ENCODE results near the gene RIMBP2.

Gene RIMBP2

GRCh38 chr12:130436741-130437501, 279.2 kb downstream of the RIMBP2 start:
- no peak for TF ChIP-seq SIN3A (IDR thresholded peaks at IDR 0.05; ENCODE audit: borderline replicate concordance, insufficient read depth, low read length)
- TF ChIP-seq REST (IDR thresholded peaks at IDR 0.05; ENCODE audit: insufficient read depth in 1 of 2, low read depth in 2 of 2, low read length in 2 of 2), result no peak
- TF ChIP-seq FOXP2 (optimal IDR thresholded peaks at IDR 0.05; ENCODE audit: borderline replicate concordance, extremely low read depth, extremely low read length, insufficient read depth), result no peak
- no peak for TF ChIP-seq POLR2AphosphoS5 (IDR thresholded peaks at IDR 0.05; ENCODE audit: low read depth, low read length)
- no peak for TF ChIP-seq TAF1 (IDR thresholded peaks at IDR 0.05; ENCODE audit: borderline replicate concordance, insufficient read depth, low read length)

- TF ChIP-seq REST (IDR thresholded peaks at IDR 0.05; ENCODE audit: insufficient read depth in 1 of 2, low read depth in 2 of 2, low read length in 2 of 2) (no peak), FOXP2 (optimal IDR thresholded peaks at IDR 0.05; ENCODE audit: borderline replicate concordance, extremely low read depth, extremely low read length, insufficient read depth) (no peak), SIN3A (IDR thresholded peaks at IDR 0.05; ENCODE audit: borderline replicate concordance, insufficient read depth, low read length) (no peak), POLR2AphosphoS5 (IDR thresholded peaks at IDR 0.05; ENCODE audit: low read depth, low read length) (no peak)
Measured at GRCh38 chr12:130435826-130436225, 280.3 kb downstream of the RIMBP2 start.

GRCh38 chr12:130435331-130435730, 280.8 kb downstream of the RIMBP2 start:
- no peak for TF ChIP-seq REST (IDR thresholded peaks at IDR 0.05; ENCODE audit: insufficient read depth in 1 of 2, low read depth in 2 of 2, low read length in 2 of 2)
- no peak for TF ChIP-seq TAF1 (IDR thresholded peaks at IDR 0.05; ENCODE audit: borderline replicate concordance, insufficient read depth, low read length)
- TF ChIP-seq POLR2AphosphoS5 (IDR thresholded peaks at IDR 0.05; ENCODE audit: low read depth, low read length), result no peak
- TF ChIP-seq SIN3A (IDR thresholded peaks at IDR 0.05; ENCODE audit: borderline replicate concordance, insufficient read depth, low read length), result no peak
- TF ChIP-seq FOXP2 (optimal IDR thresholded peaks at IDR 0.05; ENCODE audit: borderline replicate concordance, extremely low read depth, extremely low read length, insufficient read depth), result no peak

GRCh38 chr12:130434560-130434959, 281.5 kb downstream of the RIMBP2 start:
- no peak for TF ChIP-seq TAF1 (IDR thresholded peaks at IDR 0.05; ENCODE audit: borderline replicate concordance, insufficient read depth, low read length)

GRCh38 chr12:130433834-130434233, 282.3 kb downstream of the RIMBP2 start:
- TF ChIP-seq TAF1 (IDR thresholded peaks at IDR 0.05; ENCODE audit: borderline replicate concordance, insufficient read depth, low read length), result no peak
- TF ChIP-seq POLR2AphosphoS5 (IDR thresholded peaks at IDR 0.05; ENCODE audit: low read depth, low read length), result no peak
- TF ChIP-seq REST (IDR thresholded peaks at IDR 0.05; ENCODE audit: insufficient read depth in 1 of 2, low read depth in 2 of 2, low read length in 2 of 2), result no peak
- TF ChIP-seq FOXP2 (optimal IDR thresholded peaks at IDR 0.05; ENCODE audit: borderline replicate concordance, extremely low read depth, extremely low read length, insufficient read depth), result no peak
- no peak for TF ChIP-seq SIN3A (IDR thresholded peaks at IDR 0.05; ENCODE audit: borderline replicate concordance, insufficient read depth, low read length)

Data from PFSK-1 (cell line).